IMR-90 (cell line): ENCODE results near the gene DNM1. TPM values are rescaled to one million over a fixed set of nuclear protein-coding genes. Genes with fewer than 3 reads are reported as not detected.

ENCODE experiments used
- ATAC-seq: fragments of 200-7000 bp; cut with Tn5 transposase; 2 replicates; pipeline ENCODE4 v1.9.1; 2020; ENCODE audit warnings: low read depth, mild to moderate bottlenecking, moderate library complexity
- BruUV-seq: library from RNA; stranded (reverse); fragments of 400-500 nt; replicated peaks from 2 replicates; lab custom pipeline; 2021; lab: Mats Ljungman, UMichigan
- CTCF ChIA-PET: fragments of 300-600 bp; formaldehyde crosslinking; extraction: SDS; loops from one replicate; lab custom pipeline; 2021; ENCODE audit warnings: antibody characterized with exemption; lab: Yijun Ruan, JAX
- POLR2A ChIA-PET: fragments of 300-600 bp; sonication (Branson Sonifier 250); formaldehyde crosslinking; loops from one replicate; lab custom pipeline; 2022; ENCODE audit warnings: antibody characterized with exemption; ENCODE audit not compliant: unreplicated experiment; lab: Charles Lee
- DNase-seq: peaks from one replicate; pipeline ENCODE4 v3.0.0; 2013
- H2AFZ ChIP-seq: replicated peaks from 2 replicates; pipeline ENCODE3; 2013; ENCODE audit warnings: low read length, mild to moderate bottlenecking; ENCODE audit not compliant: poor library complexity
- H2AK5ac ChIP-seq: 2 replicates; pipeline ENCODE4 v1.6.1; 2013; ENCODE audit warnings: low read depth, low read length, inconsistent platforms
- H2AK9ac ChIP-seq: replicated peaks from 2 replicates; pipeline ENCODE3; 2013; ENCODE audit warnings: mild to moderate bottlenecking, low read depth, low read length, moderate library complexity; ENCODE audit not compliant: poor library complexity
- H2BK120ac ChIP-seq: 2 replicates; pipeline ENCODE4 v1.6.1; 2013; ENCODE audit warnings: low read depth, low read length, inconsistent platforms
- H2BK15ac ChIP-seq: 3 replicates; pipeline ENCODE4 v1.6.1; 2013; ENCODE audit warnings: low read depth, low read length, inconsistent platforms
- H2BK20ac ChIP-seq: 2 replicates; pipeline ENCODE4 v1.6.1; 2013; ENCODE audit warnings: low read depth, mild to moderate bottlenecking, inconsistent platforms, low read length, moderate library complexity
- H2BK5ac ChIP-seq: 2 replicates; pipeline ENCODE4 v1.6.1; 2013; ENCODE audit warnings: mild to moderate bottlenecking, low read depth, low read length, inconsistent platforms; ENCODE audit not compliant: poor library complexity, severe bottlenecking
- H3K14ac ChIP-seq: replicated peaks from 2 replicates; pipeline ENCODE4 v1.6.1; 2013; ENCODE audit warnings: low read depth, low read length, inconsistent platforms
- H3K18ac ChIP-seq: 2 replicates; pipeline ENCODE4 v1.6.1; 2013; ENCODE audit warnings: low read depth, low read length, control low read depth
- H3K23ac ChIP-seq: 2 replicates; pipeline ENCODE4 v1.6.1; 2013; ENCODE audit warnings: low read depth, low read length, inconsistent platforms
- H3K27ac ChIP-seq: 2 replicates; pipeline ENCODE4 v1.5.1; 2013; ENCODE audit warnings: mild to moderate bottlenecking, control low read depth, low read length; ENCODE audit not compliant: insufficient read depth
- H3K27me3 ChIP-seq: 2 replicates; pipeline ENCODE4 v1.6.1; 2013; ENCODE audit warnings: low read length; ENCODE audit not compliant: control insufficient read depth, insufficient read depth
- H3K36me3 ChIP-seq: 2 replicates; pipeline ENCODE4 v1.6.1; 2013; ENCODE audit warnings: low read length, mixed read lengths; ENCODE audit not compliant: control insufficient read depth, insufficient read depth
- H3K4ac ChIP-seq: 2 replicates; pipeline ENCODE4 v1.6.1; 2013; ENCODE audit warnings: low read depth, low read length, inconsistent platforms
- H3K4me1 ChIP-seq: 2 replicates; pipeline ENCODE4 v1.6.1; 2013; ENCODE audit warnings: low read length, mixed read lengths; ENCODE audit not compliant: control insufficient read depth, insufficient read depth
- H3K4me2 ChIP-seq: 2 replicates; pipeline ENCODE4 v1.6.1; 2013; ENCODE audit warnings: low read depth, mild to moderate bottlenecking, control low read depth, low read length, moderate library complexity
- H3K4me3 ChIP-seq: 2 replicates; pipeline ENCODE4 v1.5.1; 2013; ENCODE audit warnings: low read depth, mild to moderate bottlenecking, control low read depth, low read length, moderate library complexity; ENCODE audit not compliant: insufficient read depth
- H3K56ac ChIP-seq: 2 replicates; pipeline ENCODE4 v1.6.1; 2013; ENCODE audit warnings: low read length, inconsistent platforms; ENCODE audit not compliant: insufficient read depth; ENCODE audit errors: extremely low read depth
- H3K79me1 ChIP-seq, 2 experiments: 2 replicates each; pipeline ENCODE4 v1.6.1; 2013; ENCODE audit warnings: low read length in 2 of 2, inconsistent platforms in 1 of 2, low read depth in 1 of 2
- H3K9ac ChIP-seq: 2 replicates; pipeline ENCODE4 v1.6.1; 2013; ENCODE audit warnings: low read depth, low read length, control low read depth
- H3K9me1 ChIP-seq: 2 replicates; pipeline ENCODE4 v1.6.1; 2013; ENCODE audit warnings: low read length, inconsistent platforms; ENCODE audit not compliant: insufficient read depth
- H3K9me3 ChIP-seq: 2 replicates; pipeline ENCODE4 v1.6.1; 2013; ENCODE audit warnings: low read length; ENCODE audit not compliant: control insufficient read depth, insufficient read depth
- H4K20me1 ChIP-seq: 2 replicates; pipeline ENCODE4 v1.6.1; 2013; ENCODE audit warnings: low read length, inconsistent platforms; ENCODE audit not compliant: insufficient read depth
- H4K5ac ChIP-seq: 2 replicates; pipeline ENCODE4 v1.6.1; 2013; ENCODE audit warnings: mild to moderate bottlenecking, low read depth, low read length, control low read depth
- H4K8ac ChIP-seq, 2 experiments: 2 replicates each; pipeline ENCODE4 v1.6.1; 2013; ENCODE audit warnings: low read depth in 2 of 2, low read length in 2 of 2, control low read depth in 1 of 2, inconsistent platforms in 1 of 2
- H4K91ac ChIP-seq: 2 replicates; pipeline ENCODE4 v1.6.1; 2013; ENCODE audit warnings: low read depth, low read length, inconsistent platforms; ENCODE audit not compliant: insufficient read depth
- CEBPB ChIP-seq: IDR thresholded peaks from 2 replicates; pipeline ENCODE4 v1.6.1; 2012; ENCODE audit warnings: low read depth, low read length, improper control_type of control experiment
- CHD1 ChIP-seq: IDR thresholded peaks from 2 replicates; pipeline ENCODE4 v1.6.1; 2012; ENCODE audit warnings: low read depth, low read length, improper control_type of control experiment
- CTCF ChIP-seq: conservative IDR thresholded peaks from 2 replicates; pipeline ENCODE4 v1.5.1; 2012; ENCODE audit warnings: mild to moderate bottlenecking, low read depth, low read length, improper control_type of control experiment
- MAFK ChIP-seq: IDR thresholded peaks from 2 replicates; pipeline ENCODE4 v1.6.1; 2012; ENCODE audit warnings: low read depth, low read length, improper control_type of control experiment
- MAZ ChIP-seq: IDR thresholded peaks from 2 replicates; pipeline ENCODE4 v1.6.1; 2012; ENCODE audit warnings: low read depth, mild to moderate bottlenecking, low read length, improper control_type of control experiment, moderate library complexity, borderline replicate concordance
- MXI1 ChIP-seq: IDR thresholded peaks from 2 replicates; pipeline ENCODE4 v1.6.1; 2012; ENCODE audit warnings: low read depth, mild to moderate bottlenecking, low read length, moderate library complexity, borderline replicate concordance
- NFE2L2 ChIP-seq: fragments of 150-350 bp; IDR thresholded peaks from 2 replicates; pipeline ENCODE4 v1.6.1; 2016; ENCODE audit warnings: low read depth, mild to moderate bottlenecking, low read length
- POLR2A ChIP-seq: IDR thresholded peaks from 2 replicates; pipeline ENCODE4 v1.6.1; 2012; ENCODE audit warnings: mild to moderate bottlenecking, low read depth, low read length
- RAD21 ChIP-seq: IDR thresholded peaks from 2 replicates; pipeline ENCODE4 v1.6.1; 2012; ENCODE audit warnings: low read length, improper control_type of control experiment
- RCOR1 ChIP-seq: IDR thresholded peaks from 2 replicates; pipeline ENCODE4 v1.6.1; 2012; ENCODE audit warnings: mild to moderate bottlenecking, low read length, improper control_type of control experiment; ENCODE audit not compliant: insufficient replicate concordance
- USF2 ChIP-seq: fragments of 150-350 bp; IDR thresholded peaks from 2 replicates; pipeline ENCODE4 v1.6.1; 2017; ENCODE audit warnings: mild to moderate bottlenecking, antibody characterized with exemption, low read length, low read depth
- WGBS, 2 experiments: methylation state at CpG; one replicate each; pipeline versions ENCODE4 v1.1.5 to v1.1.7; 2013; ENCODE audit warnings: missing lambda C conversion rate in 2 of 2; ENCODE audit not compliant: insufficient read length in 1 of 2; ENCODE audit errors: extremely low coverage in 2 of 2; 5-methylcytosine and 5-hydroxymethylcytosine counted together
- dilution Hi-C: fragments of 300-500 bp; cut with HindIII; formaldehyde crosslinking; loops from one replicate; pipeline ENCODE4 v1.14.3; 2018; ENCODE audit warnings: low sequenced_read_pairs; ENCODE audit not compliant: unreplicated experiment
- in situ Hi-C: fragments of 300-500 bp; cut with MboI; formaldehyde crosslinking; loops from 3 replicates; pipeline ENCODE4 v1.14.3; 2019; ENCODE audit warnings: low sequenced_read_pairs, inconsistent platforms, mixed read lengths
- intact Hi-C: fragments of 100-400 bp; cut with micrococcal nuclease; formaldehyde crosslinking; loops from 2 replicates; pipeline ENCODE4 v1.10.0; 2022
- polyA plus RNA-seq, 3 experiments: library from polyadenylated mRNA; depleted of rRNA; stranded (reverse); fragments of >200 nt; gene quantifications; 2 replicates each; pipeline ENCODE4 v1.2.3, GENCODE V29; 2012; ENCODE audit warnings: low replicate concordance in 1 of 3
- total RNA-seq: library from RNA; depleted of rRNA; stranded (reverse); fragments of >200 nt; gene quantifications from 2 replicates; pipeline ENCODE4 v1.2.3, GENCODE V29; 2012
- TF ChIP-seq, protein P1 (sequence below): fragments of 150-350 bp; IDR thresholded peaks from 2 replicates; pipeline ENCODE4 v1.6.1; 2016; ENCODE audit warnings: low read depth, mild to moderate bottlenecking, low read length, moderate library complexity, borderline replicate concordance

DNM1 gene
- total and polyA plus RNA-seq, 2 of the 4 experiments (the other 2 are of a cell fraction) = 13.6 to 17.7 TPM

GRCh38 chr9:128166169-128166568 lies 37.0 kb upstream of the DNM1 start:
- TF ChIP-seq CTCF (no peak), MAFK (no peak), POLR2A (no peak), NFE2L2 (no peak), MXI1 (no peak), CHD1 (no peak), RCOR1 (no peak), RAD21 (no peak), USF2 (no peak), MAZ (no peak), CEBPB (no peak)
- TF ChIP-seq, protein P1, sequence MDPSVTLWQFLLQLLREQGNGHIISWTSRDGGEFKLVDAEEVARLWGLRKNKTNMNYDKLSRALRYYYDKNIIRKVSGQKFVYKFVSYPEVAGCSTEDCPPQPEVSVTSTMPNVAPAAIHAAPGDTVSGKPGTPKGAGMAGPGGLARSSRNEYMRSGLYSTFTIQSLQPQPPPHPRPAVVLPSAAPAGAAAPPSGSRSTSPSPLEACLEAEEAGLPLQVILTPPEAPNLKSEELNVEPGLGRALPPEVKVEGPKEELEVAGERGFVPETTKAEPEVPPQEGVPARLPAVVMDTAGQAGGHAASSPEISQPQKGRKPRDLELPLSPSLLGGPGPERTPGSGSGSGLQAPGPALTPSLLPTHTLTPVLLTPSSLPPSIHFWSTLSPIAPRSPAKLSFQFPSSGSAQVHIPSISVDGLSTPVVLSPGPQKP = no peak
- ATAC-seq (no peak), DNase-seq (no peak)
- Histone ChIP-seq H2BK5ac (no peak overlapping the region), H4K91ac (no peak overlapping the region), H3K18ac (no peak overlapping the region), H2AFZ (no peak overlapping the region), H3K27me3 (no peaks in the 10 kb centered on the region), H2AK9ac (no peak overlapping the region), H3K4ac (no peak overlapping the region), H2BK120ac (no peak overlapping the region), H3K4me3 (no peak overlapping the region), H3K14ac (no peak overlapping the region), H3K4me1 (peaks cover 3% of the 10 kb centered on the region; the same call in 1 of the 2 replicates), H3K9me3 (no peaks in the 10 kb centered on the region), H3K56ac (no peak overlapping the region), H4K20me1 (peaks cover 9% of the 10 kb centered on the region), H3K4me2 (no peak overlapping the region), H2BK15ac (no peak overlapping the region), H3K79me1 (peaks cover 10 to 62% of the 10 kb centered on the region in 2 experiments), H3K36me3 (peaks cover 65% of the 10 kb centered on the region), H4K5ac (no peak overlapping the region), H3K9ac (no peak overlapping the region), H3K23ac (no peak overlapping the region), H2BK20ac (no peak overlapping the region), H2AK5ac (no peak overlapping the region), H3K27ac (no peak overlapping the region), H4K8ac (no peak overlapping the region), H3K9me1 (peaks cover 11% of the 10 kb centered on the region)
- BruUV-seq = no TSS peak
- intact Hi-C loops (no loop called here), dilution Hi-C loops (no loop called here), in situ Hi-C loops (no loop called here)
- WGBS, 2 experiments = no CpG with 5 or more reads among the region's 18 CpGs
- ChIA-PET CTCF (no interaction called here), POLR2A (no interaction called here)
